Posterior vena cava (tissue), 2 donors: ENCODE measurements around the gene FERMT2. TPM values are rescaled to one million over a fixed set of nuclear protein-coding genes. Genes with fewer than 3 reads are reported as not detected.

Experiments used
- DNase-seq: peaks from one replicate; pipeline ENCODE4 v3.0.0-alpha.2; 2020; ENCODE audit warnings: low spot score
- intact Hi-C, 2 donors: fragments of 100-400 bp; cut with DNase I; formaldehyde crosslinking; loops; one replicate each; pipeline versions ENCODE4 v1.14.1 to v1.14.2; 2022 to 2023
- long read RNA-seq, 2 donors: library from polyadenylated mRNA; unstranded; transcript quantifications; one replicate each; pipeline ENCODE4 v2.0.0, GENCODE V29; 2020 to 2021
- total RNA-seq, 2 donors: library from RNA; stranded (reverse); fragmentation: NEBNext Ultra II Directional; extraction: Animal tissue kit (Norgen Biotek cat#: 25700); gene quantifications; one replicate each; pipeline ENCODE4 v1.2.1, GENCODE V29; 2021
- donor health status: DM: yes; HTN: yes; CAD: no.
- donor health status: DM: yes; HTN: yes; CAD: no.

Gene FERMT2, protein sequence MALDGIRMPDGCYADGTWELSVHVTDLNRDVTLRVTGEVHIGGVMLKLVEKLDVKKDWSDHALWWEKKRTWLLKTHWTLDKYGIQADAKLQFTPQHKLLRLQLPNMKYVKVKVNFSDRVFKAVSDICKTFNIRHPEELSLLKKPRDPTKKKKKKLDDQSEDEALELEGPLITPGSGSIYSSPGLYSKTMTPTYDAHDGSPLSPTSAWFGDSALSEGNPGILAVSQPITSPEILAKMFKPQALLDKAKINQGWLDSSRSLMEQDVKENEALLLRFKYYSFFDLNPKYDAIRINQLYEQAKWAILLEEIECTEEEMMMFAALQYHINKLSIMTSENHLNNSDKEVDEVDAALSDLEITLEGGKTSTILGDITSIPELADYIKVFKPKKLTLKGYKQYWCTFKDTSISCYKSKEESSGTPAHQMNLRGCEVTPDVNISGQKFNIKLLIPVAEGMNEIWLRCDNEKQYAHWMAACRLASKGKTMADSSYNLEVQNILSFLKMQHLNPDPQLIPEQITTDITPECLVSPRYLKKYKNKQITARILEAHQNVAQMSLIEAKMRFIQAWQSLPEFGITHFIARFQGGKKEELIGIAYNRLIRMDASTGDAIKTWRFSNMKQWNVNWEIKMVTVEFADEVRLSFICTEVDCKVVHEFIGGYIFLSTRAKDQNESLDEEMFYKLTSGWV
- total RNA-seq = 100 to 1,000 TPM; 295 to 326 TPM
- long read RNA-seq, donor 1, transcript FERMT2-201 (15 exons, 3,338 nt) = major isoform, 22 of 73 reads
- long read RNA-seq, donor 1, partial matches to known transcripts = 41 of 73 reads
- long read RNA-seq, donor 1, other reads (novel, unspliced or antisense) = 9 of 73 reads
- long read RNA-seq, donor 2, transcript FERMT2-201 (15 exons, 3,338 nt) = major isoform, 10 of 76 reads
- long read RNA-seq, donor 2, partial matches to known transcripts = 57 of 76 reads
- long read RNA-seq, donor 2, other reads (novel, unspliced or antisense) = 8 of 76 reads

DNA sequence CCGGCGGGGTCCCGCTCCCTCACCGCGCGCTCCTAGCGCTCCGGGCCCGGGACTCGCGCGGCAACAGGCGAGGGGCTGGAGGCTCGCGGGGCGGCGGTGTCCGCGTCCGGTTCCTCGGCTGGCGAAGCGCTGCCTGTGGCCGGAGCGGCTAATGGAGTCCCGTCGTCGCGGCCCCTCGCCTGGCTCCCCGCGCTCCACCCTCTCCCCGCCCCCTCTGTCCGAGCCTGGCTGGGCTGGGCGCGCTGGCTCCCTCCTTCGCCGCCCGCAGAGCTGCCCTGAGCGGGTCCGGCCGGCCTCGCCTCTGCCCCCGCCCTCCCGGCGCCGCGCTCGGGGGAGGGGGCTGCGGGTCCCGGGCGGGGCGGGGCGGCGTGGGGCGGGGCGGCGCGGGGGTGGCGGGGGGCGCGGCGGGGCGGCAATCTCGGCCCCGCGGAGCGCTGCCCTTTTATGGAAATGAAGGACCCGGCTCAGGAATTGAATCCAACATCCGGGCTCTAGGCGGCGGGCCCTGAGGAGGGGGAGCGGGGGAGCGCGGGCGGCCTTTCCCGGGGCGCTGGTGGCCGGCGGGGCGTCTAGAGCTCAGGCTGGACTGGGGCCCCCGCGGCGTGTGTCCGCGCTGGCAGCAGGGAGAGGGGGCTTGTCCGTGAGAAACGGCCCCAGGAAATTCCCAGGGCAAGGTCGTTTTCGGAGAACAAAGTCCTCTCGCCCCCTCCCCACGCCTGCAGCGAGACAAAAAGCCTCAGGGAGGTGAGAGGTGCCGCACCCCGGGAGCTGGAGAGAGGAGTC is at the start of gene FERMT2:
TSS of gene FERMT2 (minus strand) at position 153 of the 783 bp plus-strand sequence. CDS start 482 bp downstream, outside the sequence.
- intact Hi-C loops = loop anchor here in 1 of 2 donors (10.0 kb wide), 1 partner anchor 46 kb away; no protein-coding TSS in a partner anchor
- DNase-seq = peak; percentile 95

DNA sequence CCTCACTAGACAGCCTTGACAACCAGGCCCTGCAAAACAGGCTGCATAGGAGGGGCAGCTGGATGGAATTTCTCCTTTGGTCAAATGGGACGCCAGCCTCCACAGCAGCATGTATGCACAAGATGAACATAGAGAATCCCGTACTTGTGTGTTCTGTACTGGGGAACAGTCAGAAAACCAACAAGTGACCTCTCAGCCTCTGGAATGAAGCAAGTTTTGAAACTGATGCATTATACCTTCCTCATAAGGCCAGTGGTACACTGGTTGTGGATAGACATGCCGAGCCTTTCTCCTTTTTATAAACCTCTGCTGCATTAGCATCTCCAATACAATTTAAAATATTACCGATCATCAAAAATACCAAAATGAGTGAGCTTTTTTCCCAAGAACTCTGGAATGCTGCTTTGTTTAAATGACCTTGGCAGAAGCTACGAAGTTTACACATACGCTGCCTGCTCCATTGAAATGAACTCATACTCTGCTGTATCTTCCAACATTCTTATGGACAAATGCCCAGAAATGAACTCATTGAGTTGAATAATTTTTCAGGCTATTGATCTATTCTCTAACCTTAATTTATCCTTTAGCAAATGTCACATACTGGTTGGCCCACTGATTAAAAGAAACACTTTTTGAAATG is 47.6 kb upstream of the FERMT2 start:
- DNase-seq = no peak
- intact Hi-C loops = no loop called here

DNA sequence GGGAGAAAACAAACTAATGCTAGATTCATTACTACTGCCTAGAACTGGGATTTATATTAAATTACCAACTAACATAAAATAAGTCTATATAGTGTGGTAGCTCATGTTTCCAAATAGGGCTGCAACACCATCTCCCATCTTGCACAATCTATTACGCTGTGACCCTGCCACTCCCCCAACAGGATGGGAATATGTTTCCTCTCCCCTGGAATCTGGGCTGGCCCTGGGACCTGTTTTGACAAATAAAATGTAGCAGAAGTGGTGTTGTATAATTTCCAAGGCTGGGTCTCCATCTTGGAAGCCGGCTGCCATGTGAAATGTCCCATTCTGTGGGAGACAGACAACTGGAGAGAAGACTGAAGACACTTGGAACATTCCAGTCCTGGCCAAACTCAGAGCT is 45.6 kb upstream of the FERMT2 start:
- DNase-seq = no peak
- intact Hi-C loops = no loop called here

DNA sequence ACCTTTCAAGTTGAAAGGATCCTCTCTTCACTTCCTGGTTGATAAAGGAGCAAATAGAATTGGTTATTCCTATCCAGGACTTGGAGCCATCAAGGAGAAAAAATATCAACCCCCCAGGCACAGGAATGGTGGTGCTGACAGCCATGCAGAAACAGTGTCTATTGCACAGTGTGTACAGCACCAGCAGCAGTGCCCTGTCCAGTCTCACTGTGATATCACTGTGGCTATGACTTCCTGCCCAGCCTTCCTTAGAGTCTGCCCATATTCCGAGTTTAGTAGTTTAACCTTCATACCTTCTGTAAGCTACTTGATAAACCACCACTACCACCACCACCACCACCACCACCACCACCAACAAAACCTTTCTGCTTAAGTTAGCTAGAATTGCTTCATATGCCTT is 45.1 kb upstream of the FERMT2 start:
- intact Hi-C loops = no loop called here
- no peak for DNase-seq

DNA sequence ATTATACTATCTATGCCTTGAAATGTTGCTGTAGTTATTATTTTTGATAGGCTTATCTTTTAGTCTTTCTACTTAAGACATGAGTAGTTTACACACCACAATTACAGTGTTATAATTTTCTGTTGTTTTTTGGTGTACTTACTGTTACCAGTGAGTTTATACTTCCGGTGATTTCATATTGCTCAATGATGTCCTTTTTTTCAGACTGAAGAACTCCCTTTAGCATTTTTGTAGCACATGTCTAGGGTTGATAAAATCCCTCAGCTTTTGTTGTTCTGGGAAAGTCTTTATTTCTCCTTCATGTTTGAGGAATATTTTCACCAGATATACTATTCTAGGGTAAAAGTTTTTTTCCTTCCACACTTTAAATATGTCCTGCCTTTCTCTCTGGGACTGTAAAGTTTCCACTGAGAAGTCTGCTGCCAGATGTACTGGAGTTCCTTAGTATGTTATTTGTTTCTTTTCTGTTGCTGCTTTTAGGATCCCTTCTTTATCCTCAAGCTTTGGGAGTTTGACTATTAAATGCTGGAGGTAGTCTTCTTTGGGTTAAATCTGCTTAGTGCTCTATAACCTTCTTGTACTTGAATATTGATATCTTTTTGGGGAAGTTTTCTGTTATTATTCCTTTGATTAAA is 41.5 kb upstream of the FERMT2 start:
- intact Hi-C loops = no loop called here

DNA sequence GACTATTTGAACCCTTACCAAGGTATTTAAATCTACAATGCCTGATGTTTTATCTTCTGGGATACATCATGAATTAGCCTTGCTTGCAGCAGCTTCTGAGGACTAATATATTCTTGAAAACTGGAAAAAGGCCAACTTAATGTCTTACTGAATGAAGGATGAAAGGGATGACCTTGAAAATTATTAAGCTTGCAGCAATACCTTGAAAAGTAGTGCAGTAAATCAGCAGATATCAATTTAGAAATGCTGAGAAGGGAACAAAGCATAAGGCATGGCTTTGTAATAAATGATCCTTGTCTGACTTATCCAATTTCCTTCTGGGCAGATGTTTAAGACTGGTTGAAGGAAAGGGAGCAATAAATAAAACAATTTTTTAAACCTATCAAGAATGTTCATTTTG is 37.3 kb upstream of the FERMT2 start:
- intact Hi-C loops = no loop called here
- no peak for DNase-seq

More for the DNA sequence above, 41.5 kb upstream of the FERMT2 start:
- DNase-seq = no peak

DNA sequence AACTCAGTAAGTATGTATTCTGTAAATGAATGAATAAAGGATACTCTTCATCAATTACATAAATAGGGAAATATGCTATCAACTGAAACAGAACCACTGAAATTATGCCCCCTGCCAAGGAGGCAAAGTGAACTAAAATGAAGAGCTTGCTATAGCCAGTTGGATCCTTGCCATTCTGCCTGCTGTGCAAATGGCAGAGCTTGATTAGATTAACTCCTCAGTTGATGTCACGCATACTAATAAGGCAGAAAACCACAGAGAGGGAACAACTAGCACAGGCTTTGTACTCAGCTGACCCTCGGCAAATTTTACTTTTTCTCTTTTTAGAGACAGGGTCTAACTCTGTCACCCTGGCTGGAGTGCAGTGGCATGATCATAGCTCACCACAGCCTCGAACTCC is 36.7 kb upstream of the FERMT2 start:
- intact Hi-C loops = no loop called here
- DNase-seq = no peak

DNA sequence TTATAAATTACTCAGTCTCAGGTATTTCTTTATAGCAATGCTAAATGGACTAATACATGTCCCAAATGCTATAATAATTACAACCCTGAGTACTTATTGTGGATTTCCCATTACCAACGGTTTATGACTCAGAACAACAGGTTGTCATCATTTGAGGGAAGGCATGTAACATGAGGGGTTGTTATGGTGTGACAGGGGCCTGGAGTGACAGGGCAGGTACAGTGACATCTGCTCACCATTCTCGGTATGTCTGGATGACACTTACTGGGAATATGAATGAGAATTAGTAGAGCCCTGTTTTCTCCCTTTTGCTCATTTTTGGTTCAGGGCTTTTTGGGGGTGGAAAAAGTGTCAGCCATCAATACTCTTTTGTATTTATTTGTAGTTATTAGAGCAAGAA is 36.2 kb upstream of the FERMT2 start:
- no peak for DNase-seq
- intact Hi-C loops = no loop called here

DNA sequence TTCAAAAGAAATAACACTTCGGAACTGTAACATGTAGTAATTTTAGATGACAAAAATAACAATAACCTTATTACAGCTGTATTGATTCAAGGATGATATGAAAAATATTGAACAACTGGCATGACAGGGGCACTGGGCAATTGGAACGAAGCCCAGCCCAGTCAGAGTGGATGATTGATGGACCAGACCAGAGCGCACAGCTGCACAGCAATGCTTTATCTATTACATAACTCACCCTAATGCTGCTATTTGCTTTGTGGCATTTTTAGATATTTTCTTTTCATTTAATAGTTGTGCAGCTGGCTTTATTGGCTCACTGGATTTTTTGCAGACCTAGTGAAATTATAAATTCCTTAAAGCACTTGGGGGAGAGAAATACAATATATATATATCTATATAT is 26.9 kb upstream of the FERMT2 start:
- intact Hi-C loops = no loop called here
- DNase-seq = no peak

DNA sequence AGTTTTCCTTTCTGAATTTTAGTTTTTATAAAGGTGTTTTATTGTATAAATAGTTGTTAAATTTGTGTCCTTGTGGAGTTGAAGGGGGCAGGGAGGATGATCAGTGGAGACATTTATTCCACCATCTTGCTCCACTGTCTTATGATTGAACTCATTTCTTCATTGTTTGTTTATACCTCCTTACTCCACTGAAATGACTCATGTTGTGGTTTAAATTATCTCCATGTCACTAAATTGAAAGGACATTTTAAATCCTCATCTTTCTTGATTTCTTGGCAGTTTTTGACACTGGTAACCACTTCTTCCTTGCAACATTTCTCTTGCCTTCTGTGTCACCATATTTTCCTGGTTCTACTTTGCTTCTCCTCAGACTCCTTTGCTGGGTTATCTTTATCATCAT is 23.6 kb upstream of the FERMT2 start:
- intact Hi-C loops = no loop called here

DNA sequence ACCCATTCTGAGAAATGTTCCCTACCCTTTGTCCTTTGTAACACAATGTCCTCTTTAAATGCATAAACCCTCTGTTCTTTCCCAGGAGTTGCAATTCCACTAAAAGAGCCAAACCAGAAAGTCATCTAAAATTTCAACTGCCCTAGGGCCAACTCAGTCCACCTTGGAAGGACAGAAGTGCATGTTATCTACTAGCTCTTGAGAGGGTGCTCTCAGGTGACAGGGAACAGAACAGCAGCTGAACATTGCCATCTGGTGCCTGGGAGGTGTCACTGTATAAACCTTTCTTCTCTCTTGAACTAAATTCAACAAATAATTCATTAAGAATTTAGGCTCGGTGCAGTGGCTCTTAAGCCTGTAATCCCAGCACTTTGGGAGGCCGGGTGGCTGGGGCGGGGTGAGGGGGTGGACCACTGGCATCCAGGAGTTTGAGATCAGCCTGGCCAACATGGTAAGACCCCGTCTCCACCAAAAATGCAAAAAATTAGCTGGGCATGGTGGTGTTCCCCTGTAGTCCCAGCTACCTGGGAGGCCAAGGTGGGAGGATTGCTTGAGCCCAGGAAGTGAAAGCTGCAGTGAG is 10.3 kb upstream of the FERMT2 start:
- DNase-seq = no peak

More for the DNA sequence above, 23.6 kb upstream of the FERMT2 start:
- no peak for DNase-seq

DNA sequence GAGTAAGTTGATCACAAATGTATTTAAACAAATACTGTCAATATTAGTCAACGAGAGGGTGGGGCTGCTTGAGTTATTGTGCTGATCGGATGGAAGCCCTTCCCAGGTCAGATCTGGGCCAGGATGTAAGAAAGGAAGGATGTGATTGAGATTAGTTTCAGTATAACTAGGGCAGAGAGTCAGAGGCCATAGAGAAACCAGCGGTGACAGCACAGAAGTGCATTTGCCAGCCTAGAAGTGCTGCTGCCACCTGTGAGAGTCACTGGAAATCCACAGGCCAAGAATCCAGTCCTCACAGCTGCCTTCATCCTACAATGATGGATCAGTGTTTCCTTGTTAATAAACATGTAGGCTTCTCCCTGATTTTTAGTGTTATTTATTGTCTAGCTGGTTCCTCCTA is 9.8 kb upstream of the FERMT2 start:
- intact Hi-C loops = loop anchor here (5.0 to 10.0 kb wide), 2 partner anchors 94 to 133 kb away; no protein-coding TSS in a partner anchor

More for the DNA sequence above, 10.3 kb upstream of the FERMT2 start:
- intact Hi-C loops = loop anchor here (5.0 to 10.0 kb wide), 2 partner anchors 94 to 134 kb away; no protein-coding TSS in a partner anchor

DNA sequence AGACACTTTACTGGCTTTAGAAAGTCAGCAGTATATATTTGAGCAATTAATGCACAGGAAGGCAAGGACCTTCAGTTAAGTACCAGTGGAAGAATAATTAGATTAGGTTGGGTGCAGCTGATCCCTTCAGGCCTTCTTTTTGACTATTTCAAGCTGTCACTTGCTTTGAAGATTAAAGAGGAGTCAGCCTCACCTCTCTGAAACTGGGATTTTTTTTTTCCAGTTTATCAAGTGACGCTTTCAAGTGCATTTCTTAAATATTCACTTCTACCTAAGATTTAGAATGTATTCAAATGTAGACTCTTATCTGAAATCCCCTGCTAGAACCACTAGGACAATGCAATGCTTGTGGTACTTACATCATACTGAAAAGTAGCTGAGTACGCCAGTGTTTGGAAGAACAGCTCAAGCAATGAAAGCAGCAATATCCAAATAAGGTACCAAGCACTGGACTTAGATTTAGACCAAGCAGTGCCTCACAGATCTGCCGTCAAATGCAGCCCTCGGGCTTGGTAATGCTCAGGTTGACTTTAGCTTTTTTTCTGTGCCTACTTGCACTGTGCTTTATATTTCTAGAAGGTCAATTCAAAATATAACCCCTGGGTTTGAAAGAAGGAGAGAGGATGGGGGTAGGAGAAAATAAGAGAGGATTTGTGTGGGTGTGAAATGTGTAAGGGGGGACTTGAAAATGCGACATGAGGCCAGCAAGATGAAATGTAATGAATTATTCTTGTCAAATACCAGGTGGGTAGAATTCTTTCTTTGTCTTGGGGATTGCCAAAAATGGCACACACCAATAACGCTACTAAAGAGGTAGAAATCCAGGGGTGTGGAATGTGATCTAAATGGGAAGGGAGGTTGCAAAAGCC is 3.7 kb upstream of the FERMT2 start:
- intact Hi-C loops = loop anchor here in 1 of 2 donors (5.0 to 10.0 kb wide), 2 partner anchors 50 to 127 kb away; no protein-coding TSS in a partner anchor
- no peak for DNase-seq

More for the DNA sequence above, 9.8 kb upstream of the FERMT2 start:
- DNase-seq = no peak

DNA sequence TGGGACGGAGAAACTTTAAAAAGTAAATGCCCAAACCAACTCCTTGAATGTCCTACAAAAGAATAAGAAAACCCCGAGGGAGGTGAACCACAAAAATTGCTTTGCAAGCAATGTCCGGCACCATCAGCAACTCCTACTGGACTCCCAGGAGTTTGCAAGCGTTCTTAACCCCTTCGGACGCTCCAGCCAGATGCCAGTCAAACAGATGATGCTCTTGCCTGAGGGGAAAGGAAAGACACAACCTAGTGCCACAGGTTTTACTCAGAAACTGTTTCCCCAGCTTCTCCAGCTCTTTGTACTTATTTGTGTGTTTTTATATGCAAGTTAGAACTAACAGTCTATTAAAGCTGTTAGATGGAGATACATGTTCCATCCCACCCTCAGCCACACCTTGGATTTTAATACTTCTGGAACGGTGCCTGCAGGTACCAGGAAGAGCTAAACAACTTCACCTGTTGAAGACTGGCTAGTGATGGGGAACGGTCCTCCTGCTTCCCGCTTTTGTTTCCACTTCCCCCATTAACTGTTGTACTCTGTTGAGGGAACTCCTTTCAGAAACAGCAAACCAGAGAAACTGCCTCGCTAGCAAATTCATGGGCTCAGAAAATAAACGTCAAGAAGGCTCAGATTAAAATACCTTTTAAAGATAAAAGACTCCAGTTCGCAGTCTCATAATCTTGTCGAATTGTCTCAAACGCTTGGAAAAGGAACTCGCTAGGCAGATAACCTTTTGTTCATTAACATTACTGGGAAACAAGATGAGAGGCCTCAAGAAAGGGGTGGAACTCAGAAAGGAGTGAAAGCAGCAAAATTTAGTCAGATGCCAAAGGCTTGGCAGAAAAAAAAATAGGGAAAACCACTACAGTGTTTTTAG is 1.1 kb upstream of the FERMT2 start:
- intact Hi-C loops = loop anchor here in 1 of 2 donors (10.0 kb wide), 1 partner anchor 47 kb away; no protein-coding TSS in a partner anchor
- DNase-seq = no peak

DNA sequence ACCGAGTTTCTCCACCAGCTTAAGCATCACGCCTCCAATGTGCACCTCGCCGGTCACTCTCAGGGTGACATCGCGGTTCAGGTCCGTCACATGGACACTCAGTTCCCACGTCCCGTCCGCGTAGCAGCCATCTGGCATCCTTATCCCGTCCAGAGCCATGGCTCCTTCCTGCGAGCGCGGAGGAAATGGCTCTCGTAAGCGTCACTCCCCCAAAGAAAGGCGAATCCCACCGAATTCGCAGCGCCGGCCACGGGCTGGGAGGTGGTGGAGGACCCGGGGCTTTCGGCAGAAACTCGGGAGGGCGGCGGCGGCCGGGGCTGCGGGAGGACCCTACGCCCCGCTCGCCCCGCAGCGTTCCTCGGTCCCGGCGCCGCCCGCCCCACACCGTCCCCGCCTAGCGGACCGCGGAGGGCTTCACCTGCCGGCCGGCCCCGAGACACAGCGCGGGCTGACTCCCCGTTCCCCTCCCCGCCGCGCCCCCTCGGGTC is 396 bp downstream of the FERMT2 start:
- intact Hi-C loops = loop anchor here in 1 of 2 donors (10.0 kb wide), 1 partner anchor 46 kb away; no protein-coding TSS in a partner anchor
- DNase-seq = peak; percentile 84
